Keratinocyte (primary cell): Measurements from ENCODE around the gene FLT3LG.
"Not testable (repeated sequence)": the region's sequence is repeated elsewhere in the genome, so short reads cannot be mapped to it uniquely, and the experiment has no call there.

Experiments used
- CTCF ChIP-seq, 3 experiments: IDR thresholded peaks in 1 of 3; conservative IDR thresholded peaks in 1 of 3; optimal IDR thresholded peaks in 1 of 3; 2 replicates in 2 of 3; 3 replicates in 1 of 3; pipeline versions ENCODE3 to v1.5.1; 2011; ENCODE audit warnings: low read length in 3 of 3, mild to moderate bottlenecking in 3 of 3, moderate library complexity in 2 of 3, control low read depth in 1 of 3, inconsistent platforms in 1 of 3; ENCODE audit not compliant: insufficient read depth in 2 of 3; ENCODE audit errors: extremely low read depth in 1 of 3
- EZH2 ChIP-seq: IDR thresholded peaks from one replicate; pipeline ENCODE4 v1.6.1; 2012; ENCODE audit warnings: inconsistent platforms, mild to moderate bottlenecking, low read length, moderate library complexity

- not testable (repeated sequence) for TF ChIP-seq CTCF (optimal IDR thresholded peaks at IDR 0.05 in 1 of 3, IDR thresholded peaks at IDR 0.05 in 1 of 3, conservative IDR thresholded peaks at IDR 0.05 in 1 of 3; ENCODE audit: extremely low read depth in 1 of 3, insufficient read depth in 2 of 3, low read length in 3 of 3); EZH2
Measured at GRCh38 chr19:49461130-49461529, 12.9 kb upstream of the FLT3LG start.
